Psoas muscle (tissue), 8 donors: Measurements from ENCODE around the gene ISG20L2. TPM values are rescaled to one million over a fixed set of nuclear protein-coding genes. Genes with fewer than 3 reads are reported as not detected.
A peak's percentile ranks its signal among the peaks of the same experiment; 100 is the strongest.

Experiments used
- ATAC-seq, 4 donors: fragments of 200-7000 bp; cut with Tn5 transposase; one replicate each; pipeline ENCODE4 v1.9.1; 2020; ENCODE audit warnings: moderate library complexity in 3 of 4, mild to moderate bottlenecking in 2 of 4
- DNase-seq, 2 donors: peaks; one replicate each; pipeline ENCODE4 v3.0.0-alpha.2; 2020
- H3K27ac ChIP-seq: fragments of 200-600 bp; one replicate; pipeline ENCODE4 v1.8.0; 2022
- H3K27me3 ChIP-seq, 3 donors: fragments of 200-600 bp in 1 of 3; one replicate each; pipeline versions ENCODE4 v1.6.1 to v1.8.0; 2013 to 2022; ENCODE audit warnings: low read length in 2 of 3, mild to moderate bottlenecking in 2 of 3, moderate library complexity in 1 of 3; ENCODE audit not compliant: insufficient read depth in 3 of 3
- H3K36me3 ChIP-seq, 2 donors: fragments of 200-600 bp in 1 of 2; one replicate each; pipeline versions ENCODE4 v1.6.1 to v1.8.0; 2013 to 2022; ENCODE audit warnings: low read depth in 1 of 2, mild to moderate bottlenecking in 1 of 2, moderate library complexity in 1 of 2; ENCODE audit not compliant: insufficient read depth in 1 of 2
- H3K4me1 ChIP-seq: fragments of 200-600 bp; one replicate; pipeline ENCODE4 v1.8.0; 2022
- H3K4me3 ChIP-seq: fragments of 200-600 bp; one replicate; pipeline ENCODE4 v1.8.0; 2022; ENCODE audit warnings: mild to moderate bottlenecking
- H3K9me3 ChIP-seq: fragments of 200-600 bp; one replicate; pipeline ENCODE4 v1.8.0; 2022
- CTCF ChIP-seq: fragments of 200-600 bp; IDR thresholded peaks from one replicate; pipeline ENCODE4 v1.8.0; 2022; ENCODE audit warnings: antibody characterized with exemption
- WGBS, 3 donors: extraction: QIAGEN DNeasy Blood & Tissue Kit; methylation state at CpG; one replicate each; pipeline versions ENCODE4 v1.1.6 to v1.1.7; 2013; 5-methylcytosine and 5-hydroxymethylcytosine counted together
- intact Hi-C, 2 donors: fragments of 100-400 bp; cut with DNase I; formaldehyde crosslinking; loops; one replicate each; pipeline versions ENCODE4 v1.11.0 to v1.14.2; 2022
- polyA plus RNA-seq, 3 donors: library from polyadenylated mRNA; stranded (reverse); fragments of 200-250 nt; gene quantifications; one replicate each; pipeline ENCODE4 v1.2.3, GENCODE V29; 2013
- total RNA-seq, 4 donors: library from RNA; stranded (reverse); fragmentation: NEBNext Ultra II Directional in 2 of 4; extraction: Animal tissue kit (Norgen Biotek cat#: 25700) in 2 of 4; gene quantifications; one replicate each; pipeline versions ENCODE4 v1.2.1 to v1.2.4, GENCODE V29; 2021 to 2023
- donor health status: healthy with polysubstance abuse.
- donor health status: DM: no; HTN: no; CAD: no; lungs with moderate emphysema.
- donor health status: Bipolar disorder and iron deficiency.
- donor health status: healthy.
- donor health status: DM: yes; HTN: yes; CAD: no.
- donor health status: DM: no; HTN: no; CAD: no.
- donor health status: DM: no; HTN: no; CAD: no.
- donor health status: DM: yes; HTN: yes; CAD: no.

ISG20L2 gene
- total and polyA plus RNA-seq, 7 donors = 7.4 to 20.4 (median 18.2) TPM

DNA sequence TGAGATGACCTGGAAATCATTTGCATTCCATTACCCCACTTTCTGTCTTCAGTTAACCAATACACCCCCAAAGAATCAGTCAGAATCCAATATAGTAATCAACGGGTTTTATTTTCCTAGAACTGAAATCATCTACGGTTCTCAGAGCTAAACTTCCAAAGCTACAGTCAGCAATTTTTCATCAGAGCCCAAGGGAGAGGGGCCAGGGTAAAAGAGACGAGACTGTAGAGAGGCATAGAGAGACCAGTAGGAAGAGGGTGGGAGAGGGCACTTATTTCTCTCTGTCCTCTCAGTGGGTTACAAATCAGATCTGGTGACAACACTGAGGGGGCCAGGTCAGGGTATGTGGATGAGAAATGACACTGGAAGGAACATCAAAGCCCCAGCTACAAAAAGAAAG, 13.5 kb upstream of the ISG20L2 start:
- no peak for TF ChIP-seq CTCF
- peaks cover 13 to 52% of the 10 kb centered on the region in 2 donors for H3K36me3 ChIP-seq
- H3K27ac ChIP-seq = peak overlapping the region; percentile 90
- WGBS, 3 donors = 70 to 81% (median 79%) methylated on average over 3 of the region's 3 CpGs
- H3K9me3 ChIP-seq = no peaks in the 10 kb centered on the region
- intact Hi-C loops = no loop called here
- peak overlapping the region; percentile 83 for H3K4me3 ChIP-seq
- peaks cover 27% of the 10 kb centered on the region for H3K4me1 ChIP-seq
- ATAC-seq (no peak), DNase-seq (no peak)
- no peaks in the 10 kb centered on the region for H3K27me3 ChIP-seq

DNA sequence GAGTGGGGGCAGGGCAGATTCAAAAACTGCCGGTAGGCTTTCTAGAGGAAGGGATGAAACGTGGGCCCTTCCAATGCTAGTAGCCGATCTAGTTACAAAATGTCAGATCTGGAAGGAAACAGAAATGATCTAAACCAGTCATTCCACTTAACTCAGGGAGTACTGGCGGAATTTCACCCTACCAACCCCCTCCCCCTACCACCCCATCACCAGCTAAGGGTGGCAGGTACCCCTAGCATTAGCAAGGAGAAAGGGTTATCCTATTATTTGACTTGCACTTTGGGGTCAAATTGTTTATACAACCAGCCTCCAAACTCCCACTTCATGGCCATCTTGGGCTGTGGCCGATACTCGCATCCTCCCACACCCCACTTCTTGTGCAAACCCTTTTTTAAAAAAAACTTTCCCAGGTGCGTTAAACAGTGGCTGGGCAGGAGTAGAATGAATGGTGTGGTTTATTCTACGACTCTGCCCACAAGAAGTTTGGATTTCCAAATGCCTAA, 13.0 kb upstream of the ISG20L2 start:
- Histone ChIP-seq H3K4me1 (peaks cover 27% of the 10 kb centered on the region), H3K27ac (peak overlapping the region; percentile 90), H3K36me3 (peaks cover 14 to 57% of the 10 kb centered on the region in 2 donors), H3K27me3 (no peaks in the 10 kb centered on the region), H3K4me3 (peak overlapping the region; percentile 83), H3K9me3 (no peaks in the 10 kb centered on the region)
- ATAC-seq = no peak
- intact Hi-C loops = no loop called here
- TF ChIP-seq CTCF = no peak
- DNase-seq = no peak
- WGBS, 3 donors = 56 to 63% (median 58%) methylated on average over 8 of the region's 8 CpGs

- peak; percentile 95 to 99 for DNase-seq
- Histone ChIP-seq H3K36me3 (peaks cover 14 to 63% of the 10 kb centered on the region in 2 donors), H3K27ac (peak within 1 kb of the TSS; percentile 90), H3K27me3 (no peaks in the 10 kb centered on the region), H3K4me3 (peak within 1 kb of the TSS; percentile 83), H3K9me3 (no peaks in the 10 kb centered on the region), H3K4me1 (peaks cover 21% of the 10 kb centered on the region)
- ATAC-seq = peak; percentile 91 to 92 (median 92)
- WGBS, 3 donors = 0 to 1% (median 0%) methylated on average over 38 of the region's 38 CpGs
- intact Hi-C loops = no loop called here
- TF ChIP-seq CTCF = no peak
These were observed 12.3 kb upstream of the ISG20L2 start, which contains the start of gene MRPL24 for GRCh38 chr1:156740741-156741480. MRPL24 (minus strand) TSS chr1:156741088; CDS start chr1:156738704, 2,384 bp downstream.

DNA sequence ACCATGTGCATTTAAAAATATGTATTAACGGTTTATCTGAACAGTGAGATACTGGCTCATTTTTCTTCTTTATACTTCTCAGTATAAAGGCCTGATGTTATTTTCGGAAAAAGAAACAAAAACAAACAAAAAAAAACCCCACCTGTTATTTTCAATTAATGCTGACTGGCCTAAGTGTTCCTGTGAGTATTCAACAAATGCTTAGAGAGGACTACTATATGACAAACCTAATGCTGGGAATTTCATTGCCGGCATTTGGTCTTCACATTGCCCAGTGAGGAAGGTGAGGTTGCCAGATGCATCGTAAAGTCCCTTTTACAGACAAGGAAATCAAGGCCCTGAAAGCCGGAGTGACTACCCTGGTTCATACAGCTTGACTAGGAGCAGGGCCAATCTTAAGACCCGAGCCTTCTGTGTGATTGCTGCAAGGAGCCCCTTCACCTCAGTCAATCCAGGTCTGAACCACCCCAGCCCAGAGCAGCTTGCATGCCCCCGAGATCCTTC, 11.7 kb upstream of the ISG20L2 start:
- DNase-seq (no peak), ATAC-seq (peak in 3 of 4 donors; percentile 0 to 16 (median 16))
- H3K4me1 ChIP-seq = peaks cover 16% of the 10 kb centered on the region
- peak overlapping the region; percentile 84 for H3K27ac ChIP-seq
- no peaks in the 10 kb centered on the region for H3K27me3 ChIP-seq
- no peaks in the 10 kb centered on the region for H3K9me3 ChIP-seq
- H3K36me3 ChIP-seq = peaks cover 12 to 68% of the 10 kb centered on the region in 2 donors
- intact Hi-C loops = no loop called here
- H3K4me3 ChIP-seq = peak overlapping the region; percentile 83
- no peak for TF ChIP-seq CTCF
- WGBS, 3 donors = 7 to 11% (median 8%) methylated on average over 7 of the region's 7 CpGs
